ENCODE results near the gene EXOC4.

Gene EXOC4

GRCh38 chr7:133741078-133741477 lies 488.2 kb downstream of the EXOC4 start:
- no peak for DNase-seq (ENCODE audit: extremely low read depth in 1 of 2, low read depth in 1 of 2)

- no peak for DNase-seq (ENCODE audit: extremely low read depth in 1 of 2, low read depth in 1 of 2)
These were observed 488.8 kb downstream of the EXOC4 start for GRCh38 chr7:133741703-133742102.

- DNase-seq (ENCODE audit: extremely low read depth in 1 of 2, low read depth in 1 of 2): no peak
These were observed 490.0 kb downstream of the EXOC4 start for GRCh38 chr7:133742709-133743538.

GRCh38 chr7:133744451-133744850 lies 491.6 kb downstream of the EXOC4 start:
- no peak for DNase-seq (ENCODE audit: extremely low read depth in 1 of 2, low read depth in 1 of 2)

GRCh38 chr7:133746305-133746704 lies 493.4 kb downstream of the EXOC4 start:
- DNase-seq (ENCODE audit: extremely low read depth in 1 of 2, low read depth in 1 of 2): no peak

GRCh38 chr7:133746847-133747246 lies 494.0 kb downstream of the EXOC4 start:
- DNase-seq (ENCODE audit: extremely low read depth in 1 of 2, low read depth in 1 of 2): no peak

GRCh38 chr7:133748443-133749407 lies 495.8 kb downstream of the EXOC4 start:
- DNase-seq (ENCODE audit: extremely low read depth in 1 of 2, low read depth in 1 of 2): no peak

- no peak for DNase-seq (ENCODE audit: extremely low read depth in 1 of 2, low read depth in 1 of 2)
These were observed 497.4 kb downstream of the EXOC4 start for GRCh38 chr7:133750287-133750686.

- no peak for DNase-seq (ENCODE audit: extremely low read depth in 1 of 2, low read depth in 1 of 2)
These were observed 498.2 kb downstream of the EXOC4 start for GRCh38 chr7:133751079-133751478.

GRCh38 chr7:133753513-133753912 lies 500.6 kb downstream of the EXOC4 start:
- DNase-seq (ENCODE audit: extremely low read depth in 1 of 2, low read depth in 1 of 2): no peak

- DNase-seq (ENCODE audit: extremely low read depth in 1 of 2, low read depth in 1 of 2): no peak
These were observed 501.8 kb downstream of the EXOC4 start for GRCh38 chr7:133754708-133755107.

GRCh38 chr7:133755901-133756300 lies 503.0 kb downstream of the EXOC4 start:
- no peak for DNase-seq (ENCODE audit: extremely low read depth in 1 of 2, low read depth in 1 of 2)

- no peak for DNase-seq (ENCODE audit: extremely low read depth in 1 of 2, low read depth in 1 of 2)
These were observed 508.6 kb downstream of the EXOC4 start for GRCh38 chr7:133761443-133761842.

- DNase-seq (ENCODE audit: extremely low read depth in 1 of 2, low read depth in 1 of 2): no peak
These were observed 510.3 kb downstream of the EXOC4 start for GRCh38 chr7:133763076-133763640.

GRCh38 chr7:133769668-133770067 lies 516.8 kb downstream of the EXOC4 start:
- no peak for DNase-seq (ENCODE audit: extremely low read depth in 1 of 2, low read depth in 1 of 2)

GRCh38 chr7:133770863-133771492 lies 518.1 kb downstream of the EXOC4 start:
- no peak for DNase-seq (ENCODE audit: extremely low read depth in 1 of 2, low read depth in 1 of 2)

- no peak for DNase-seq (ENCODE audit: extremely low read depth in 1 of 2, low read depth in 1 of 2)
These were observed 519.0 kb downstream of the EXOC4 start for GRCh38 chr7:133771788-133772419.

GRCh38 chr7:133773601-133774000 lies 520.7 kb downstream of the EXOC4 start:
- DNase-seq (ENCODE audit: extremely low read depth in 1 of 2, low read depth in 1 of 2): no peak

- no peak for DNase-seq (ENCODE audit: extremely low read depth in 1 of 2, low read depth in 1 of 2)
These were observed 522.3 kb downstream of the EXOC4 start for GRCh38 chr7:133775201-133775600.

GRCh38 chr7:133776266-133776665 lies 523.4 kb downstream of the EXOC4 start:
- no peak for DNase-seq (ENCODE audit: extremely low read depth in 1 of 2, low read depth in 1 of 2)
